ENCODE data around the gene MAML2. TPM values are rescaled to one million over a fixed set of nuclear protein-coding genes. Genes with fewer than 3 reads are reported as not detected.

The MAML2 gene
- total and polyA plus RNA-seq, 4 donors, result 0.56 to 2.1 (median 1.4) TPM

DNA sequence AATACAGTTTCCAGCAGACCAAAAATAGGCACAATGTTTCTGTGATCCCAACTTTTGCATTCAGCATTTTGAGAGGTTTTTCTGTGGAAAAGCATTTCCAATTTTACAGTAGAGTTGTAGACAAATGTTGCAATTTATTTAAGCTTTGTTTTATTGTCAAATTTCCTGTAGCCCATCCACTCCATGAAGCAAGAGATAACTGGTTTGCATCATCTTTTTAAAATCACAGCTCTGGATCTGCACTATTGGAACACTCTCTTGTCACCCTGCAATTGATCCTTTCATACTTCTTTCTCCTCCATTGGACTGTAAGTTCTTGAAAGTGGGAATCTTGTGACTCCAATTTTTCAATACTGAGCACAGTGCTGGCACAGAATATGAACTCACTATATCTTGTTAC lies 86.0 kb downstream of the MAML2 start:
- Histone ChIP-seq H3K36me3 (ENCODE audit: control insufficient read depth in 4 of 4, insufficient read depth in 3 of 4, low read depth in 1 of 4, low read length in 3 of 4) (no peaks in the 10 kb centered on the region), H3K4me3 (ENCODE audit: low read depth in 1 of 3, low read length in 3 of 3) (no peak overlapping the region), H3K27me3 (ENCODE audit: control insufficient read depth in 4 of 4, insufficient read depth in 4 of 4, low read length in 3 of 4) (no peaks in the 10 kb centered on the region), H3K4me1 (ENCODE audit: control insufficient read depth in 4 of 4, insufficient read depth in 4 of 4, low read length in 3 of 4) (peaks cover 0 to 10% (median 4%) of the 10 kb centered on the region in 4 donors), H3K9me3 (ENCODE audit: control insufficient read depth in 4 of 4, low read length in 3 of 4) (no peaks in the 10 kb centered on the region), H3K9ac (ENCODE audit: low read depth in 1 of 2, low read length in 2 of 2) (no peak overlapping the region), H3K27ac (ENCODE audit: low read depth in 1 of 2, low read length in 2 of 2) (no peak overlapping the region)
- no peak for DNase-seq (ENCODE audit: low spot score)
- TF ChIP-seq YY1 (IDR thresholded peaks at IDR 0.05), result no peak
- TF ChIP-seq, protein P1, sequence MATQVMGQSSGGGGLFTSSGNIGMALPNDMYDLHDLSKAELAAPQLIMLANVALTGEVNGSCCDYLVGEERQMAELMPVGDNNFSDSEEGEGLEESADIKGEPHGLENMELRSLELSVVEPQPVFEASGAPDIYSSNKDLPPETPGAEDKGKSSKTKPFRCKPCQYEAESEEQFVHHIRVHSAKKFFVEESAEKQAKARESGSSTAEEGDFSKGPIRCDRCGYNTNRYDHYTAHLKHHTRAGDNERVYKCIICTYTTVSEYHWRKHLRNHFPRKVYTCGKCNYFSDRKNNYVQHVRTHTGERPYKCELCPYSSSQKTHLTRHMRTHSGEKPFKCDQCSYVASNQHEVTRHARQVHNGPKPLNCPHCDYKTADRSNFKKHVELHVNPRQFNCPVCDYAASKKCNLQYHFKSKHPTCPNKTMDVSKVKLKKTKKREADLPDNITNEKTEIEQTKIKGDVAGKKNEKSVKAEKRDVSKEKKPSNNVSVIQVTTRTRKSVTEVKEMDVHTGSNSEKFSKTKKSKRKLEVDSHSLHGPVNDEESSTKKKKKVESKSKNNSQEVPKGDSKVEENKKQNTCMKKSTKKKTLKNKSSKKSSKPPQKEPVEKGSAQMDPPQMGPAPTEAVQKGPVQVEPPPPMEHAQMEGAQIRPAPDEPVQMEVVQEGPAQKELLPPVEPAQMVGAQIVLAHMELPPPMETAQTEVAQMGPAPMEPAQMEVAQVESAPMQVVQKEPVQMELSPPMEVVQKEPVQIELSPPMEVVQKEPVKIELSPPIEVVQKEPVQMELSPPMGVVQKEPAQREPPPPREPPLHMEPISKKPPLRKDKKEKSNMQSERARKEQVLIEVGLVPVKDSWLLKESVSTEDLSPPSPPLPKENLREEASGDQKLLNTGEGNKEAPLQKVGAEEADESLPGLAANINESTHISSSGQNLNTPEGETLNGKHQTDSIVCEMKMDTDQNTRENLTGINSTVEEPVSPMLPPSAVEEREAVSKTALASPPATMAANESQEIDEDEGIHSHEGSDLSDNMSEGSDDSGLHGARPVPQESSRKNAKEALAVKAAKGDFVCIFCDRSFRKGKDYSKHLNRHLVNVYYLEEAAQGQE (IDR thresholded peaks at IDR 0.05), result no peak
- no peak for TF ChIP-seq GABPA (IDR thresholded peaks at IDR 0.05 in 1 of 2, conservative IDR thresholded peaks at IDR 0.05 in 1 of 2)
- TF ChIP-seq ATF3 (IDR thresholded peaks at IDR 0.05), result no peak
- no peak for TF ChIP-seq FOXA2 (IDR thresholded peaks at IDR 0.05)
- TF ChIP-seq ZBTB33 (IDR thresholded peaks at IDR 0.05), result no peak
- no peak for TF ChIP-seq SP1 (IDR thresholded peaks at IDR 0.05)
- TF ChIP-seq JUND (IDR thresholded peaks at IDR 0.05), result no peak
- TF ChIP-seq EGR1 (IDR thresholded peaks at IDR 0.05; ENCODE audit: low read depth in 2 of 2), result no peak
- TF ChIP-seq HNF4G (IDR thresholded peaks at IDR 0.05), result no peak
- no peak for TF ChIP-seq RAD21 (IDR thresholded peaks at IDR 0.05)
- no peak for TF ChIP-seq NR2F2 (IDR thresholded peaks at IDR 0.05)
- no peak for TF ChIP-seq HNF4A (conservative IDR thresholded peaks at IDR 0.05)

DNA sequence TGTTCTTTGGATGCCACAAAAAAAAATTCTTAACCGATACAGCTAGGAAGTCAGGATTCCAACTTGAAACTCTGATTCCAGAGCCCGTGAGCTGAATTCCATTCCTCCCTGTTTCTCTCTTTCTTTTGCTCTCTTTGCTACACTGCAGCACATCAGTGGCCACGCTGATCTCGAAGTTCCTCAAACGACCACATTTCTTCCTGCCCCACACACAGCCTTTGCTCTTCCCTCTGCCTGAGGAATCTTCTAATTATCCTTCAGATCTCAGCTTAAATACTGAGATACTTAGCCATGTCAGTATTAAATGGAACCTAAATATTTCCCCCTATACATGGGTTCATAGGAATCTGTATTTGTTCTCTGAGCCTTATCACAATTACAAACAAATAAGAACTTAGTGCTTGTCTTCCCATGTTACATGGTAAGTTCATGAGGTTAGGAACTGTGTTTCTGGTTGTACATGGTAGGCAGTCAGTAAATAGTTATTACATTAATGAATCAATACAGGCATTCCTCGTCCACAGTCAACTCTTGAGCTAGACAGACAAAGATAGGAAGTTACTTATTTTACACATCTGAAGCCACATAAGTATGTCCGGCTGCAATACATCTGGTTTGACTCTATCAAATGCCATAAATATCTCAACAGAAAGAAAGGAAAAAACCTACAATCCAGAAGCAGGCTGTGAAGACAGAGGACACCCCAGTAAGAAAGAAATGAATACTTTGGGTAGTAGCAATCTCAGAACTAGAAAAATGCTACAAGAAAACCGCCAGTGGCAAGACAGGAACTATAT lies 86.6 kb downstream of the MAML2 start:
- H3K4me1 ChIP-seq (ENCODE audit: control insufficient read depth in 4 of 4, insufficient read depth in 4 of 4, low read length in 3 of 4), result peaks cover 0 to 10% (median 4%) of the 10 kb centered on the region in 4 donors
- no peak overlapping the region for H3K9ac ChIP-seq (ENCODE audit: low read depth in 1 of 2, low read length in 2 of 2)
- H3K27me3 ChIP-seq (ENCODE audit: control insufficient read depth in 4 of 4, insufficient read depth in 4 of 4, low read length in 3 of 4), result no peaks in the 10 kb centered on the region
- H3K27ac ChIP-seq (ENCODE audit: low read depth in 1 of 2, low read length in 2 of 2), result no peak overlapping the region
- no peaks in the 10 kb centered on the region for H3K36me3 ChIP-seq (ENCODE audit: control insufficient read depth in 4 of 4, insufficient read depth in 3 of 4, low read depth in 1 of 4, low read length in 3 of 4)
- 63% methylated on average over 8 of the region's 8 CpGs for WGBS
- TF ChIP-seq, protein P1 (IDR thresholded peaks at IDR 0.05), result no peak
- TF ChIP-seq HNF4A (conservative IDR thresholded peaks at IDR 0.05), result no peak
- no peak for TF ChIP-seq YY1 (IDR thresholded peaks at IDR 0.05)
- no peak for TF ChIP-seq TAF1 (conservative IDR thresholded peaks at IDR 0.05)
- TF ChIP-seq MAX (IDR thresholded peaks at IDR 0.05), result no peak
- no peaks in the 10 kb centered on the region for H3K9me3 ChIP-seq (ENCODE audit: control insufficient read depth in 4 of 4, low read length in 3 of 4)
- no peak for DNase-seq (ENCODE audit: low spot score)
- no peak overlapping the region for H3K4me3 ChIP-seq (ENCODE audit: low read depth in 1 of 3, low read length in 3 of 3)

Measured in liver (tissue), 9 donors.